CD4-positive, alpha-beta T cell (primary cell): ENCODE measurements around the gene KRTAP10-10. TPM values are rescaled to one million over a fixed set of nuclear protein-coding genes. Genes with fewer than 3 reads are reported as not detected.

Experiments
- ATAC-seq: fragments of 200-7000 bp; cut with Tn5 transposase; one replicate; pipeline ENCODE4 v1.10.0; 2022; ENCODE audit warnings: mild to moderate bottlenecking; ENCODE audit not compliant: poor library complexity
- CTCF ChIA-PET: fragments of 350-600 bp; sonication (Branson Sonifier 250); formaldehyde crosslinking; loops from one replicate; lab custom pipeline; 2021; ENCODE audit warnings: antibody characterized with exemption, inconsistent platforms; lab: Charles Lee
- POLR2A ChIA-PET: fragments of 350-600 bp; sonication (Branson Sonifier 250); formaldehyde crosslinking; loops from one replicate; lab custom pipeline; 2021; ENCODE audit warnings: antibody characterized with exemption, inconsistent platforms; lab: Charles Lee
- DNase-seq, 14 experiments: peaks; one replicate each; pipeline ENCODE4 v3.0.0-alpha.2; 2013 to 2020; ENCODE audit warnings: mixed read lengths in 2 of 14
- H3K27ac ChIP-seq, 2 donors: one replicate each; pipeline versions ENCODE4 v1.5.1 to v1.7.0; 2013; ENCODE audit warnings: low read length in 2 of 2, low read depth in 1 of 2, mild to moderate bottlenecking in 1 of 2
- H3K27me3 ChIP-seq, 2 experiments: 1 replicate in 1 of 2; 2 replicates in 1 of 2; pipeline versions ENCODE4 v1.6.1 to v1.7.0; 2013; ENCODE audit warnings: low read length in 2 of 2, control low read depth in 1 of 2, mild to moderate bottlenecking in 1 of 2, moderate library complexity in 1 of 2; ENCODE audit not compliant: insufficient read depth in 2 of 2, control insufficient read depth in 1 of 2
- H3K36me3 ChIP-seq: one replicate; pipeline ENCODE4 v1.6.1; 2013; ENCODE audit warnings: low read length, control low read depth; ENCODE audit not compliant: insufficient read depth
- H3K4me1 ChIP-seq: one replicate; pipeline ENCODE4 v1.6.1; 2013; ENCODE audit warnings: low read length, control low read depth; ENCODE audit not compliant: insufficient read depth
- H3K4me3 ChIP-seq: one replicate; pipeline ENCODE4 v1.5.1; 2013; ENCODE audit warnings: mild to moderate bottlenecking, low read length, moderate library complexity
- H3K9me3 ChIP-seq, 2 experiments: 1 replicate in 1 of 2; 2 replicates in 1 of 2; pipeline versions ENCODE4 v1.6.1 to v1.7.0; 2013; ENCODE audit warnings: low read length in 2 of 2, mild to moderate bottlenecking in 2 of 2, control low read depth in 1 of 2, moderate library complexity in 1 of 2; ENCODE audit not compliant: control insufficient read depth in 1 of 2, insufficient read depth in 1 of 2
- H3K27ac Mint-ChIP-seq: one replicate; pipeline ENCODE4 v1.8.0; 2020; ENCODE audit warnings: mixed read lengths
- H3K27me3 Mint-ChIP-seq: one replicate; pipeline ENCODE4 v1.8.0; 2021; ENCODE audit warnings: mixed read lengths
- H3K36me3 Mint-ChIP-seq: one replicate; pipeline ENCODE4 v1.8.0; 2021; ENCODE audit warnings: low read depth, mixed read lengths
- H3K4me1 Mint-ChIP-seq: one replicate; pipeline ENCODE4 v1.8.0; 2021; ENCODE audit warnings: low read depth, mixed read lengths
- H3K4me3 Mint-ChIP-seq: one replicate; pipeline ENCODE4 v1.8.0; 2020; ENCODE audit warnings: mild to moderate bottlenecking, mixed read lengths
- H3K9me3 Mint-ChIP-seq: one replicate; pipeline ENCODE4 v1.8.0; 2020; ENCODE audit warnings: mixed read lengths
- CTCF ChIP-seq: fragments of 200-600 bp; IDR thresholded peaks from one replicate; pipeline ENCODE4 v1.8.0; 2022; ENCODE audit warnings: antibody characterized with exemption, mild to moderate bottlenecking
- intact Hi-C, 2 experiments: fragments of 100-400 bp; cut with DNase I in 1 of 2; cut with micrococcal nuclease in 1 of 2; formaldehyde crosslinking; loops; one replicate each; pipeline versions ENCODE4 v1.15.1 to v1.9.0; 2023 to 2025; cut with DNase I, micrococcal nuclease
- total RNA-seq, 174 experiments: library from RNA in 2 of 174; stranded (reverse) in 2 of 174; gene quantifications; one replicate each; pipeline ENCODE4 v1.2.3 and lab custom pipeline; 2021 to 2026

Gene KRTAP10-10
- total RNA-seq, 2 experiments from 2014 or later: not detected

- no peak overlapping the region for H3K4me3 Mint-ChIP-seq
- intact Hi-C loops: no loop called here
- Histone ChIP-seq H3K4me3 (no peak overlapping the region), H3K9me3 (peaks cover 26 to 32% of the 10 kb centered on the region in 2 experiments), H3K36me3 (no peaks in the 10 kb centered on the region), H3K27ac (no peak overlapping the region), H3K27me3 (peaks cover 0 to 2% of the 10 kb centered on the region in 2 experiments), H3K4me1 (no peaks in the 10 kb centered on the region)
- ChIA-PET CTCF (no interaction called here), POLR2A (no interaction called here)
- DNase-seq: no peak
- no peak for TF ChIP-seq CTCF
- H3K27me3 Mint-ChIP-seq: peaks cover 5% of the 10 kb centered on the region
- H3K27ac Mint-ChIP-seq: no peak overlapping the region
- H3K9me3 Mint-ChIP-seq: peaks cover 8% of the 10 kb centered on the region
- H3K36me3 Mint-ChIP-seq: peaks cover 9% of the 10 kb centered on the region
- H3K4me1 Mint-ChIP-seq: no peaks in the 10 kb centered on the region
- ATAC-seq: no peak
Observed at GRCh38 chr21:44670642-44671432, 33.7 kb downstream of the KRTAP10-10 start.

DNA sequence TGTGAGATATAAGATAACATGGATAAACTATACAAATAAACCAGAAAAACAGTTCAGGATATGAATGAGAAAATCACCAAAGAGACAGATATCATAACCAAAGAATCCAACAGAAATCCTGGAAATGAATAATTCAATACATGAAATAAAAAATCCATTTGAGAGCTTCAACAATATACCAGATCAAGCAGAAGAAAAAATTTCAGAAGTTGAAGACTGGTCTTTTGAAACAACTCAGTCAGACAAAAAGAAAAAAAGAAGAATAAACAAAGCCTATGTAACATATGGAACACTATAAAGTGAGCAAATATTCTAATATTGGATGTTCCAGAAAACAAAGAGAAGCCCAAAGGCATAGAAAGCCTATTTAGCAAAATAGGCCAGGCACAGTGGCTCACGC, 34.8 kb downstream of the KRTAP10-10 start:
- ATAC-seq: no peak
- no peak for DNase-seq
- Mint-ChIP-seq H3K4me1 (no peaks in the 10 kb centered on the region), H3K4me3 (no peak overlapping the region), H3K27ac (no peak overlapping the region), H3K9me3 (peaks cover 8% of the 10 kb centered on the region), H3K27me3 (peaks cover 5% of the 10 kb centered on the region), H3K36me3 (peaks cover 9% of the 10 kb centered on the region)
- H3K4me1 ChIP-seq: no peaks in the 10 kb centered on the region
- POLR2A ChIA-PET: interaction anchor here (0.7 kb wide), 1 partner anchor 205 kb away, joined by 3 read pairs; no protein-coding TSS in a partner anchor
- peaks cover 26 to 28% of the 10 kb centered on the region in 2 experiments for H3K9me3 ChIP-seq
- no peak for TF ChIP-seq CTCF
- H3K27ac ChIP-seq: no peak overlapping the region
- H3K4me3 ChIP-seq: no peak overlapping the region
- intact Hi-C loops: no loop called here
- H3K36me3 ChIP-seq: no peaks in the 10 kb centered on the region
- peaks cover 0 to 2% of the 10 kb centered on the region in 2 experiments for H3K27me3 ChIP-seq
- CTCF ChIA-PET: no interaction called here

DNA sequence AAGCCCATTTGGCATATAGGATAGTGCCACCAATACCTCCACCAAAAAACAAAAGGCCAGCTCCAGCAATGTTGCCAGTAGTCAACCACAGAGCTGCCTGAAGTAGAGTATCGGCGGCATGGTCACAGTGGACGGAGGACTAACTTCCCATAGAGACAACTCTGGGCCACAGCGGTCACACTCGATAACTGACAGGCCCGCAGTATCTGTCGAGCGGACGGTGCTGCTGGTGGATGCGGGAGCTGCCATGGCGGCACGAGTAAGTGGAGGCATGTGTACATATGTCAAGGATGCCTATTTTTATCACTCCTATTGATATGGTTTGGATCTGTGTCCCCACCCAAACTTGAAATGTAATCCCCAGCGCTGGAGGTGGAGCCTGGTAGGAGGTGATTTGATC, 40.7 kb downstream of the KRTAP10-10 start:
- Histone ChIP-seq H3K9me3 (peaks cover 5 to 6% of the 10 kb centered on the region in 2 experiments), H3K4me3 (no peak overlapping the region), H3K4me1 (no peaks in the 10 kb centered on the region), H3K27ac (no peak overlapping the region), H3K27me3 (no peaks in the 10 kb centered on the region), H3K36me3 (no peaks in the 10 kb centered on the region)
- no peak for DNase-seq
- Mint-ChIP-seq H3K4me3 (no peak overlapping the region), H3K27me3 (peaks cover 6% of the 10 kb centered on the region), H3K36me3 (peaks cover 7% of the 10 kb centered on the region), H3K27ac (no peak overlapping the region), H3K4me1 (no peaks in the 10 kb centered on the region), H3K9me3 (peaks cover 8% of the 10 kb centered on the region)
- ChIA-PET POLR2A (no interaction called here), CTCF (no interaction called here)
- TF ChIP-seq CTCF: no peak
- ATAC-seq: no peak
- intact Hi-C loops: no loop called here
